HEK293 (cell line): ENCODE measurements around the gene HS6ST3.

ENCODE experiments used
- CTCF ChIA-PET: fragments of 350-600 bp; formaldehyde crosslinking; extraction: SDS; loops from one replicate; lab custom pipeline; 2021; ENCODE audit warnings: antibody characterized with exemption; lab: Yijun Ruan, JAX
- POLR2A ChIA-PET: fragments of 300-600 bp; formaldehyde crosslinking; extraction: SDS; loops from one replicate; lab custom pipeline; 2020; ENCODE audit warnings: antibody characterized with exemption, inconsistent platforms; lab: Yijun Ruan, JAX
- H3K27ac ChIP-seq: fragments of 200-500 bp; sonication (Bioruptor generic); 2 replicates; pipeline ENCODE4 v1.5.1; 2014; ENCODE audit warnings: low read depth, low read length, control low read depth, inconsistent platforms; ENCODE audit errors: extremely low read depth
- H3K36me3 ChIP-seq, 2 experiments: fragments of 200-500 bp in 1 of 2; sonication (Bioruptor generic) in 1 of 2; 1 replicate in 1 of 2; 2 replicates in 1 of 2; pipeline ENCODE4 v1.5.1; 2014 to 2017; ENCODE audit warnings: inconsistent platforms in 2 of 2, low read length in 2 of 2; ENCODE audit not compliant: control insufficient read depth in 2 of 2, insufficient read depth in 1 of 2
- H3K4me1 ChIP-seq: fragments of 200-500 bp; sonication (Bioruptor generic); 2 replicates; pipeline ENCODE4 v1.5.1; 2014; ENCODE audit warnings: mild to moderate bottlenecking, low read length, inconsistent platforms; ENCODE audit not compliant: control insufficient read depth, insufficient read depth
- H3K4me3 ChIP-seq: 2 replicates; pipeline ENCODE4 v1.5.1; 2011; ENCODE audit warnings: low read depth, mild to moderate bottlenecking, control low read depth, low read length, moderate library complexity
- H3K9me3 ChIP-seq: fragments of 200-500 bp; sonication (Bioruptor generic); 2 replicates; pipeline ENCODE4 v1.5.1; 2014; ENCODE audit warnings: low read depth, low read length, inconsistent platforms; ENCODE audit not compliant: control insufficient read depth, insufficient read depth
- HOXA7 ChIP-seq: sonication (generic); formaldehyde crosslinking; IDR thresholded peaks from 2 replicates; pipeline ENCODE4 v1.8.1; 2022; ENCODE audit warnings: missing genetic modification reagents, borderline replicate concordance
- MZF1 ChIP-seq: fragments of 450-650 bp; formaldehyde crosslinking; IDR thresholded peaks from 2 replicates; pipeline ENCODE4 v1.5.1; 2017; ENCODE audit warnings: missing biosample characterization, missing genetic modification characterization, borderline replicate concordance
- PATZ1 ChIP-seq: fragments of 450-650 bp; formaldehyde crosslinking; IDR thresholded peaks from 2 replicates; pipeline ENCODE4 v1.5.1; 2016; ENCODE audit warnings: missing biosample characterization, missing genetic modification characterization
- PRDM1 ChIP-seq: fragments of 450-650 bp; formaldehyde crosslinking; IDR thresholded peaks from 2 replicates; pipeline ENCODE4; 2016; ENCODE audit warnings: missing biosample characterization, missing genetic modification characterization
- SETDB1 ChIP-seq: IDR thresholded peaks from one replicate; pipeline ENCODE4 v1.6.1; 2017; ENCODE audit warnings: mild to moderate bottlenecking, low read length, moderate library complexity, mixed read lengths; ENCODE audit not compliant: insufficient read length
- TRIM28 ChIP-seq: IDR thresholded peaks from 2 replicates; pipeline ENCODE4 v1.6.1; 2011; ENCODE audit warnings: low read length, control low read depth, borderline replicate concordance
- YY2 ChIP-seq: fragments of 450-650 bp; formaldehyde crosslinking; IDR thresholded peaks from 2 replicates; pipeline ENCODE4 v1.5.1; 2016; ENCODE audit warnings: missing biosample characterization, missing genetic modification characterization
- ZBTB17 ChIP-seq: fragments of 450-650 bp; formaldehyde crosslinking; IDR thresholded peaks from 2 replicates; pipeline ENCODE4 v1.5.1; 2016; ENCODE audit warnings: missing biosample characterization, missing genetic modification characterization
- ZBTB49 ChIP-seq: fragments of 450-650 bp; formaldehyde crosslinking; IDR thresholded peaks from 2 replicates; pipeline ENCODE4 v1.5.1; 2016; ENCODE audit warnings: missing biosample characterization, missing genetic modification characterization, low read depth
- ZNF121 ChIP-seq: fragments of 450-650 bp; formaldehyde crosslinking; IDR thresholded peaks from 2 replicates; pipeline ENCODE4 v1.5.1; 2016; ENCODE audit warnings: missing biosample characterization, missing genetic modification characterization
- ZNF133 ChIP-seq: fragments of 450-650 bp; formaldehyde crosslinking; IDR thresholded peaks from 2 replicates; pipeline ENCODE4 v1.5.1; 2016; ENCODE audit warnings: missing biosample characterization, missing genetic modification characterization
- ZNF169 ChIP-seq: fragments of 450-650 bp; formaldehyde crosslinking; IDR thresholded peaks from 2 replicates; pipeline ENCODE4 v1.5.1; 2016; ENCODE audit warnings: missing biosample characterization, missing genetic modification characterization
- ZNF174 ChIP-seq: fragments of 450-650 bp; formaldehyde crosslinking; IDR thresholded peaks from 2 replicates; pipeline ENCODE4 v1.5.0; 2017; ENCODE audit warnings: missing biosample characterization, mild to moderate bottlenecking, missing genetic modification characterization
- ZNF184 ChIP-seq: fragments of 450-650 bp; IDR thresholded peaks from 2 replicates; pipeline ENCODE4 v1.5.1; 2018; ENCODE audit warnings: missing biosample characterization, mild to moderate bottlenecking, missing genetic modification characterization
- ZNF214 ChIP-seq: fragments of 450-650 bp; formaldehyde crosslinking; IDR thresholded peaks from 2 replicates; pipeline ENCODE4 v1.5.1; 2017; ENCODE audit warnings: missing biosample characterization, mild to moderate bottlenecking, missing genetic modification characterization, borderline replicate concordance
- ZNF23 ChIP-seq: fragments of 450-650 bp; formaldehyde crosslinking; IDR thresholded peaks from 2 replicates; pipeline ENCODE4 v1.5.1; 2016; ENCODE audit warnings: missing biosample characterization, missing genetic modification characterization, borderline replicate concordance
- ZNF398 ChIP-seq: fragments of 450-650 bp; formaldehyde crosslinking; IDR thresholded peaks from 2 replicates; pipeline ENCODE4 v1.5.1; 2017; ENCODE audit warnings: missing biosample characterization, missing genetic modification characterization
- ZNF473 ChIP-seq: fragments of 450-650 bp; formaldehyde crosslinking; IDR thresholded peaks from 2 replicates; pipeline ENCODE4 v1.5.1; 2017; ENCODE audit warnings: missing biosample characterization, missing genetic modification characterization
- ZNF544 ChIP-seq: fragments of 450-650 bp; formaldehyde crosslinking; IDR thresholded peaks from 2 replicates; pipeline ENCODE4 v1.5.0; 2017; ENCODE audit warnings: missing biosample characterization, missing genetic modification characterization
- ZNF560 ChIP-seq: fragments of 450-650 bp; formaldehyde crosslinking; IDR thresholded peaks from 2 replicates; pipeline ENCODE4 v1.5.1; 2017; ENCODE audit warnings: missing biosample characterization, missing genetic modification characterization, borderline replicate concordance
- ZSCAN16 ChIP-seq: fragments of 450-650 bp; formaldehyde crosslinking; IDR thresholded peaks from 2 replicates; pipeline ENCODE4 v1.5.1; 2016; ENCODE audit warnings: missing biosample characterization, missing genetic modification characterization
- TF ChIP-seq, protein P1 (sequence below): fragments of 450-650 bp; formaldehyde crosslinking; IDR thresholded peaks from 2 replicates; pipeline ENCODE4 v1.5.1; 2016; ENCODE audit warnings: missing biosample characterization, missing genetic modification characterization, borderline replicate concordance
- TF ChIP-seq, protein P2 (sequence below): fragments of 450-650 bp; formaldehyde crosslinking; IDR thresholded peaks from 2 replicates; pipeline ENCODE4 v1.5.1; 2016; ENCODE audit warnings: missing biosample characterization, missing genetic modification characterization, borderline replicate concordance

The HS6ST3 gene

GRCh38 chr13:96782186-96782585 lies 692.3 kb downstream of the HS6ST3 start (continued):
- no peak for TF ChIP-seq ZNF214 (tag by site-specific recombination)
- no peak for TF ChIP-seq ZBTB17 (tag by site-specific recombination)
- no peak for TF ChIP-seq ZNF473
- TF ChIP-seq, protein P1, sequence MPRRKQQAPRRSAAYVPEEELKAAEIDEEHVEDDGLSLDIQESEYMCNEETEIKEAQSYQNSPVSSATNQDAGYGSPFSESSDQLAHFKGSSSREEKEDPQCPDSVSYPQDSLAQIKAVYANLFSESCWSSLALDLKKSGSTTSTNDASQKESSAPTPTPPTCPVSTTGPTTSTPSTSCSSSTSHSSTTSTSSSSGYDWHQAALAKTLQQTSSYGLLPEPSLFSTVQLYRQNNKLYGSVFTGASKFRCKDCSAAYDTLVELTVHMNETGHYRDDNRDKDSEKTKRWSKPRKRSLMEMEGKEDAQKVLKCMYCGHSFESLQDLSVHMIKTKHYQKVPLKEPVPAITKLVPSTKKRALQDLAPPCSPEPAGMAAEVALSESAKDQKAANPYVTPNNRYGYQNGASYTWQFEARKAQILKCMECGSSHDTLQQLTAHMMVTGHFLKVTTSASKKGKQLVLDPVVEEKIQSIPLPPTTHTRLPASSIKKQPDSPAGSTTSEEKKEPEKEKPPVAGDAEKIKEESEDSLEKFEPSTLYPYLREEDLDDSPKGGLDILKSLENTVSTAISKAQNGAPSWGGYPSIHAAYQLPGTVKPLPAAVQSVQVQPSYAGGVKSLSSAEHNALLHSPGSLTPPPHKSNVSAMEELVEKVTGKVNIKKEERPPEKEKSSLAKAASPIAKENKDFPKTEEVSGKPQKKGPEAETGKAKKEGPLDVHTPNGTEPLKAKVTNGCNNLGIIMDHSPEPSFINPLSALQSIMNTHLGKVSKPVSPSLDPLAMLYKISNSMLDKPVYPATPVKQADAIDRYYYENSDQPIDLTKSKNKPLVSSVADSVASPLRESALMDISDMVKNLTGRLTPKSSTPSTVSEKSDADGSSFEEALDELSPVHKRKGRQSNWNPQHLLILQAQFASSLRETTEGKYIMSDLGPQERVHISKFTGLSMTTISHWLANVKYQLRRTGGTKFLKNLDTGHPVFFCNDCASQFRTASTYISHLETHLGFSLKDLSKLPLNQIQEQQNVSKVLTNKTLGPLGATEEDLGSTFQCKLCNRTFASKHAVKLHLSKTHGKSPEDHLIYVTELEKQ (tag by site-specific recombination): no peak
- TF ChIP-seq ZNF133 (tag by site-specific recombination): no peak
- no peak for TF ChIP-seq ZNF184 (tag by site-specific recombination)
- TF ChIP-seq YY2 (tag by site-specific recombination): no peak
- TF ChIP-seq ZNF544 (tag by site-specific recombination): no peak
- TF ChIP-seq PRDM1 (tag by site-specific recombination): no peak
- TF ChIP-seq ZNF174 (tag by site-specific recombination): no peak
- TF ChIP-seq SETDB1: no peak
- no peak for TF ChIP-seq ZNF23 (tag by site-specific recombination)
- TF ChIP-seq MZF1 (tag by site-specific recombination): no peak
- TF ChIP-seq TRIM28: no peak
- no peak for TF ChIP-seq PATZ1
- TF ChIP-seq, protein P2, sequence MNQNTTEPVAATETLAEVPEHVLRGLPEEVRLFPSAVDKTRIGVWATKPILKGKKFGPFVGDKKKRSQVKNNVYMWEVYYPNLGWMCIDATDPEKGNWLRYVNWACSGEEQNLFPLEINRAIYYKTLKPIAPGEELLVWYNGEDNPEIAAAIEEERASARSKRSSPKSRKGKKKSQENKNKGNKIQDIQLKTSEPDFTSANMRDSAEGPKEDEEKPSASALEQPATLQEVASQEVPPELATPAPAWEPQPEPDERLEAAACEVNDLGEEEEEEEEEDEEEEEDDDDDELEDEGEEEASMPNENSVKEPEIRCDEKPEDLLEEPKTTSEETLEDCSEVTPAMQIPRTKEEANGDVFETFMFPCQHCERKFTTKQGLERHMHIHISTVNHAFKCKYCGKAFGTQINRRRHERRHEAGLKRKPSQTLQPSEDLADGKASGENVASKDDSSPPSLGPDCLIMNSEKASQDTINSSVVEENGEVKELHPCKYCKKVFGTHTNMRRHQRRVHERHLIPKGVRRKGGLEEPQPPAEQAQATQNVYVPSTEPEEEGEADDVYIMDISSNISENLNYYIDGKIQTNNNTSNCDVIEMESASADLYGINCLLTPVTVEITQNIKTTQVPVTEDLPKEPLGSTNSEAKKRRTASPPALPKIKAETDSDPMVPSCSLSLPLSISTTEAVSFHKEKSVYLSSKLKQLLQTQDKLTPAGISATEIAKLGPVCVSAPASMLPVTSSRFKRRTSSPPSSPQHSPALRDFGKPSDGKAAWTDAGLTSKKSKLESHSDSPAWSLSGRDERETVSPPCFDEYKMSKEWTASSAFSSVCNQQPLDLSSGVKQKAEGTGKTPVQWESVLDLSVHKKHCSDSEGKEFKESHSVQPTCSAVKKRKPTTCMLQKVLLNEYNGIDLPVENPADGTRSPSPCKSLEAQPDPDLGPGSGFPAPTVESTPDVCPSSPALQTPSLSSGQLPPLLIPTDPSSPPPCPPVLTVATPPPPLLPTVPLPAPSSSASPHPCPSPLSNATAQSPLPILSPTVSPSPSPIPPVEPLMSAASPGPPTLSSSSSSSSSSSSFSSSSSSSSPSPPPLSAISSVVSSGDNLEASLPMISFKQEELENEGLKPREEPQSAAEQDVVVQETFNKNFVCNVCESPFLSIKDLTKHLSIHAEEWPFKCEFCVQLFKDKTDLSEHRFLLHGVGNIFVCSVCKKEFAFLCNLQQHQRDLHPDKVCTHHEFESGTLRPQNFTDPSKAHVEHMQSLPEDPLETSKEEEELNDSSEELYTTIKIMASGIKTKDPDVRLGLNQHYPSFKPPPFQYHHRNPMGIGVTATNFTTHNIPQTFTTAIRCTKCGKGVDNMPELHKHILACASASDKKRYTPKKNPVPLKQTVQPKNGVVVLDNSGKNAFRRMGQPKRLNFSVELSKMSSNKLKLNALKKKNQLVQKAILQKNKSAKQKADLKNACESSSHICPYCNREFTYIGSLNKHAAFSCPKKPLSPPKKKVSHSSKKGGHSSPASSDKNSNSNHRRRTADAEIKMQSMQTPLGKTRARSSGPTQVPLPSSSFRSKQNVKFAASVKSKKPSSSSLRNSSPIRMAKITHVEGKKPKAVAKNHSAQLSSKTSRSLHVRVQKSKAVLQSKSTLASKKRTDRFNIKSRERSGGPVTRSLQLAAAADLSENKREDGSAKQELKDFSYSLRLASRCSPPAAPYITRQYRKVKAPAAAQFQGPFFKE (tag by site-specific recombination): no peak

DNA sequence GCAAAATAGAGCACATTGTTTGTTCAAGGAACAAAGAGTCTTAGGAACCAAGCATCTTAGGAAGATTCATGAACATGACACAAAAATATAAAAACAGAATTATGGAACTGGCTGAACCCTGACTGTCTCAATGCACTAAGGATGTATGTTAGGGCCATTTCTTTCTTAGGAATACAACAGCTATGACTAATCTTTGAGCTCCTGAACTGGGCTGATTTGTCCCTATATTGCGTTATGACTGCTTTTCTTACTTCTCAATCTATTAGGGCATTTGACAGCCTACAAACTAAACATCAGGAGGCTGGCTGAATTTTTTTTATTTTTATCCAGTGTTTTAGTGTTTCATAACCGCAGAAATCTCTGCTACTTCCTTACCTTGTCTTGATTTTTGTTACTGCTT lies 693.1 kb downstream of the HS6ST3 start:
- Histone ChIP-seq H3K27ac (no peak overlapping the region), H3K9me3 (no peaks in the 10 kb centered on the region), H3K4me3 (no peak overlapping the region), H3K4me1 (peaks cover 8% of the 10 kb centered on the region; the same call in 1 of the 2 replicates), H3K36me3 (no peaks in the 10 kb centered on the region)
- ChIA-PET CTCF (no interaction called here), POLR2A (no interaction called here)
- TF ChIP-seq ZSCAN16 (tag by site-specific recombination) (no peak), ZNF169 (tag by site-specific recombination) (no peak), ZNF560 (tag by site-specific recombination) (no peak), ZBTB49 (no peak), ZNF473 (no peak), ZNF121 (tag by site-specific recombination) (no peak), ZNF398 (tag by site-specific recombination) (no peak), HOXA7 (no peak)
